Measurements from ENCODE around the gene DHRSX.

DNA sequence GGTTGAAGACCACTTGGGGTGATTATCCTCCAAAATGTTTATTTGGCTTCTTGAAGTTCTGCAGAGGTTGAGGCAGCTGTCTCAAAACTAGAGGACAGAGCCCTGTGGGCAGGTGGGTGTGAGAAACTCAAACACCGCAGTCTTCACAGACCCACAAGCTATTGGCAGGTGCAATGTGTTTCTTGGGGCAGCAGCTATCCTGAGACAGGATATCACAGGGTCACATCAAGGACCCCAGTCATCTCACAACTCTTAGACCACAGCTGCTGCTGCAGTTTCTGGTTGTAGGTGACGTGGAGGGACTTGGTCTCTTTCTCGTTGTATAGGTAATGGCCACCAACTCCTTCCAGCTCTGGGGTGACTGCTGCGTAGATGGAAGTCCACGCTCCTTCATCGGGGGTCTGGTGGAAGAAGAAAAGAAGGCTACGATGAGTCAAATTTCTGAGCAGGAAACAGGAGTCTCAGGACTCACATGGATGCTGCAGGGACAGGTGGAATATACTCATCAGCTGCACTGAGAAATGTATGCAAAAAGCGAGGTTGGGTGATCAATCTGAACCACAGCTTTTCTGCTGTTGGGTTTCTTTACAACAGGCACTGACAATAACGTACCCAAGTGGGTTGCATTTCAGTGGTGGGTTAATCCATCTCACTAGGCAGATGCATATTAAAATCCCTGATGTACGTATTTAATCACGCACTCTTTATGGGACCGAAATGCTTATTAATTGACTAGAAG is 279.8 kb downstream of the DHRSX start:
- TF ChIP-seq, protein P1, sequence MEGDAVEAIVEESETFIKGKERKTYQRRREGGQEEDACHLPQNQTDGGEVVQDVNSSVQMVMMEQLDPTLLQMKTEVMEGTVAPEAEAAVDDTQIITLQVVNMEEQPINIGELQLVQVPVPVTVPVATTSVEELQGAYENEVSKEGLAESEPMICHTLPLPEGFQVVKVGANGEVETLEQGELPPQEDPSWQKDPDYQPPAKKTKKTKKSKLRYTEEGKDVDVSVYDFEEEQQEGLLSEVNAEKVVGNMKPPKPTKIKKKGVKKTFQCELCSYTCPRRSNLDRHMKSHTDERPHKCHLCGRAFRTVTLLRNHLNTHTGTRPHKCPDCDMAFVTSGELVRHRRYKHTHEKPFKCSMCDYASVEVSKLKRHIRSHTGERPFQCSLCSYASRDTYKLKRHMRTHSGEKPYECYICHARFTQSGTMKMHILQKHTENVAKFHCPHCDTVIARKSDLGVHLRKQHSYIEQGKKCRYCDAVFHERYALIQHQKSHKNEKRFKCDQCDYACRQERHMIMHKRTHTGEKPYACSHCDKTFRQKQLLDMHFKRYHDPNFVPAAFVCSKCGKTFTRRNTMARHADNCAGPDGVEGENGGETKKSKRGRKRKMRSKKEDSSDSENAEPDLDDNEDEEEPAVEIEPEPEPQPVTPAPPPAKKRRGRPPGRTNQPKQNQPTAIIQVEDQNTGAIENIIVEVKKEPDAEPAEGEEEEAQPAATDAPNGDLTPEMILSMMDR (IDR thresholded peaks at IDR 0.05): no peak
- no peak for TF ChIP-seq POLR2A (IDR thresholded peaks at IDR 0.05)
- TF ChIP-seq EP300 (IDR thresholded peaks at IDR 0.05): no peak
- no peak for TF ChIP-seq POLR2AphosphoS5 (IDR thresholded peaks at IDR 0.05)

Data from upper lobe of left lung (tissue), 4 donors.